Calu3 (cell line): ENCODE data around the gene LDB3. TPM values are rescaled to one million over a fixed set of nuclear protein-coding genes. Genes with fewer than 3 reads are reported as not detected.

Source experiments
- BruUV-seq: library from RNA; stranded (reverse); fragments of 400-500 nt; replicated peaks from 2 replicates; lab custom pipeline; 2021; lab: Mats Ljungman, UMichigan
- CTCF ChIA-PET: fragments of 300-600 bp; sonication (Branson Sonifier 250); formaldehyde crosslinking; loops from one replicate; lab custom pipeline; 2022; ENCODE audit warnings: antibody characterized with exemption; lab: Charles Lee
- DNase-seq: peaks from one replicate; pipeline ENCODE4 v3.0.0; 2022
- H3K27ac Mint-ChIP-seq: one replicate; pipeline ENCODE4 v1.8.0; 2022; ENCODE audit warnings: mixed read lengths; ENCODE audit not compliant: unreplicated experiment
- H3K27me3 Mint-ChIP-seq: one replicate; pipeline ENCODE4 v1.8.0; 2022; ENCODE audit warnings: mixed read lengths; ENCODE audit not compliant: unreplicated experiment
- H3K36me3 Mint-ChIP-seq: one replicate; pipeline ENCODE4 v1.8.0; 2022; ENCODE audit warnings: mild to moderate bottlenecking, moderate library complexity, mixed read lengths; ENCODE audit not compliant: insufficient read depth, unreplicated experiment
- H3K4me1 Mint-ChIP-seq: one replicate; pipeline ENCODE4 v1.8.0; 2022; ENCODE audit warnings: mild to moderate bottlenecking, low read depth, mixed read lengths; ENCODE audit not compliant: unreplicated experiment
- H3K4me3 Mint-ChIP-seq: one replicate; pipeline ENCODE4 v1.8.0; 2022; ENCODE audit warnings: mild to moderate bottlenecking, low read depth, moderate library complexity, mixed read lengths; ENCODE audit not compliant: unreplicated experiment
- H3K9me3 Mint-ChIP-seq: one replicate; pipeline ENCODE4 v1.8.0; 2022; ENCODE audit warnings: low read depth, mixed read lengths; ENCODE audit not compliant: unreplicated experiment
- intact Hi-C: fragments of 100-400 bp; cut with micrococcal nuclease; formaldehyde crosslinking; loops from one replicate; pipeline ENCODE4 v1.10.0; 2022; ENCODE audit not compliant: unreplicated experiment
- total RNA-seq: library from RNA; stranded (reverse); gene quantifications from 2 replicates; pipeline ENCODE4 v1.2.3, GENCODE V29; 2022
- TF ChIP-seq, protein P1 (sequence below): fragments of 200-600 bp; IDR thresholded peaks from one replicate; pipeline ENCODE4 v1.8.0; 2022; ENCODE audit warnings: antibody characterized with exemption; ENCODE audit not compliant: unreplicated experiment

The LDB3 gene
- total RNA-seq, 1 experiment from 2014 or later, result not detected

DNA sequence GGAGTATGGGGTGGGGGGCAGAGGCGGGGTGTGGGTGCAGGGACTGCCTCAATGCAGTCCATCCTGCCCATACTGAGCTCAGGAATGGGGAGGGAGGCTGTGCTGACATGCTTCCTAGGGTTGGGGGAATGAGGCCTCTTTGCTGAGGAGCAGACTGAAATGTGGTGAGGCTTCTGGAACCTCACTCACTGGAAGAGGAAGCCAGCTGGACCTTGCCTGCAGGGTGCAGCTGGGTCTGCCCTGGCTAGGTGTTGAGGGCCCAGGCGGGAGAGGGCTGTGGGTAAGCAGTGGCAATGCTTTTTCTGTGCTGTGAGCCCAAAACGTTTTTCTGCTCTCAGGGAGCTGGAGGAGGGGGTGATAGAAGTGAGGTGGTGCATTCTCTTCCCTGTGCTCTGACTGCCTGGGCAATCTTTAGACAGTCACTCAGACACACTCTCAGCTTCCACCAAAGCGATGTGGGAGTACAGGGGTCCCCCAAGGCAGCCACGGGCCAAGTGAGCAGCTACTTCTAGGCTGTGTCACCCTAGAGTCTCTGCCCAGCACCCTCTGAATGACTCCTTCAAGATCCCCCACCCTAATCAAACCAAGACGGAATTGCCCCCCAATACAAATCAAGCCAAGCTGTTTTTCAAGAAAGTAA lies 47.0 kb downstream of the LDB3 start:
- H3K4me1 Mint-ChIP-seq, result no peaks in the 10 kb centered on the region
- no TSS peak for BruUV-seq
- TF ChIP-seq, protein P1, sequence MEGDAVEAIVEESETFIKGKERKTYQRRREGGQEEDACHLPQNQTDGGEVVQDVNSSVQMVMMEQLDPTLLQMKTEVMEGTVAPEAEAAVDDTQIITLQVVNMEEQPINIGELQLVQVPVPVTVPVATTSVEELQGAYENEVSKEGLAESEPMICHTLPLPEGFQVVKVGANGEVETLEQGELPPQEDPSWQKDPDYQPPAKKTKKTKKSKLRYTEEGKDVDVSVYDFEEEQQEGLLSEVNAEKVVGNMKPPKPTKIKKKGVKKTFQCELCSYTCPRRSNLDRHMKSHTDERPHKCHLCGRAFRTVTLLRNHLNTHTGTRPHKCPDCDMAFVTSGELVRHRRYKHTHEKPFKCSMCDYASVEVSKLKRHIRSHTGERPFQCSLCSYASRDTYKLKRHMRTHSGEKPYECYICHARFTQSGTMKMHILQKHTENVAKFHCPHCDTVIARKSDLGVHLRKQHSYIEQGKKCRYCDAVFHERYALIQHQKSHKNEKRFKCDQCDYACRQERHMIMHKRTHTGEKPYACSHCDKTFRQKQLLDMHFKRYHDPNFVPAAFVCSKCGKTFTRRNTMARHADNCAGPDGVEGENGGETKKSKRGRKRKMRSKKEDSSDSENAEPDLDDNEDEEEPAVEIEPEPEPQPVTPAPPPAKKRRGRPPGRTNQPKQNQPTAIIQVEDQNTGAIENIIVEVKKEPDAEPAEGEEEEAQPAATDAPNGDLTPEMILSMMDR, result no peak
- H3K9me3 Mint-ChIP-seq, result no peaks in the 10 kb centered on the region
- intact Hi-C loops, result no loop called here
- peaks cover 12% of the 10 kb centered on the region for H3K36me3 Mint-ChIP-seq
- CTCF ChIA-PET, result interaction anchor here (0.8 kb wide), 1 partner anchor 12 kb away, joined by 8 read pairs; no protein-coding TSS in a partner anchor
- H3K27ac Mint-ChIP-seq, result no peak overlapping the region
- no peak for DNase-seq
- H3K4me3 Mint-ChIP-seq, result no peak overlapping the region
- H3K27me3 Mint-ChIP-seq, result no peaks in the 10 kb centered on the region

DNA sequence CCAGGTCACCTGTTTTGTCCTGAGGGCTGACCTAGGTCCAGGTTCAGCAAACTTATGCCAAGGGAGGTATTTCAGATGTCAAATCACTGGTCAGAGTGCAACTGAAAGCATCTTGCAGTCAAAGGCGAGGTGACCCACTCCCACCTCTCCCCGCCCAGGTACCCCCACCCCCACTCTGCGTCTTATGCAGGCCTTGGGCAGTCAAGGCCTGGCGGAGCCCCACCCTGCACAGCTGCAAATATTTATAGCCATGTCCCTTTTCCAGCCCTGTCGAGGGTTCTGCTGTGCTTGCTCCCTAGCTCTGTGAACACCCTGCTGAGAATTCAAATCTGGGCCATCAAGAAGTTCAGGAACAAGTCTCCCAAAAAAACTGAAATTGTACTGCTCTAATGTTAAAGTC lies 47.5 kb downstream of the LDB3 start:
- Mint-ChIP-seq H3K4me1 (no peaks in the 10 kb centered on the region), H3K27me3 (no peaks in the 10 kb centered on the region), H3K9me3 (no peaks in the 10 kb centered on the region), H3K4me3 (no peak overlapping the region), H3K36me3 (peaks cover 12% of the 10 kb centered on the region), H3K27ac (no peak overlapping the region)
- no peak for DNase-seq
- BruUV-seq, result no TSS peak
- TF ChIP-seq, protein P1, result no peak
- CTCF ChIA-PET, result no interaction called here
- intact Hi-C loops, result no loop called here

DNA sequence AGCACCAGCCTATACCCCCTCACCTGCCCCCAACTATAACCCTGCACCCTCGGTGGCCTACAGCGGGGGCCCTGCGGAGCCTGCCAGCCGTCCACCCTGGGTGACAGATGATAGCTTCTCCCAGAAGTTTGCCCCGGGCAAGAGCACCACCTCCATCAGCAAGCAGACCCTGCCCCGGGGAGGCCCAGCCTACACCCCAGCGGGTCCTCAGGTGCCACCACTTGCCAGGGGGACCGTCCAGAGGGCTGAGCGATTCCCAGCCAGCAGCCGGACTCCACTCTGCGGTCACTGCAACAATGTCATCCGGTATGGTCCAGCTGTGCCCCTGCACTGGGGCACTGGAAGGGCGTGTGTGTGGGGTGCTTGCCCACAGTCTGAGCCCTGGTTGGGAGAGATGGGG lies 48.2 kb downstream of the LDB3 start:
- BruUV-seq, result no TSS peak
- intact Hi-C loops, result no loop called here
- CTCF ChIA-PET, result interaction anchor here (0.8 kb wide), 1 partner anchor 176 kb away, joined by 3 read pairs; no protein-coding TSS in a partner anchor

DNA sequence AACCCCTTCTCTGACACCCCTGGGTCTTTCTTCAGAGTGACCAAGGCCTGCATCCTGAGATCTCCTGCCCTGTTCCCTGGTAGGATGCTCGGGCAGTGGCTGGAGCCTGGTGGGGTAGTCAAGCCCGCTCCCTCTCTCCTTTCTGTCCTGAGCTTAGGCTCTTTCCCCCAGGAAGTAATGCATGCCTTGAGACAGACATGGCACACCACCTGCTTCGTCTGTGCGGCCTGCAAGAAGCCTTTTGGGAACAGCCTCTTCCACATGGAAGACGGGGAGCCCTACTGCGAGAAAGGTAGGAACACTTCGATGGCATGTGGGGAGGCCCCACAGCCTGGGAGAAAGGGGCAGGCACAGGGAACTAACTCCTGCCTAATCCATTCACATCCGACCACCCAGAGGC lies 50.2 kb downstream of the LDB3 start:
- CTCF ChIA-PET, result interaction anchor here (0.6 kb wide), 1 partner anchor 1381 kb away, joined by 6 read pairs; no protein-coding TSS in a partner anchor
- H3K9me3 Mint-ChIP-seq, result no peaks in the 10 kb centered on the region
- TF ChIP-seq, protein P1, result no peak
- H3K4me1 Mint-ChIP-seq, result no peaks in the 10 kb centered on the region
- no peaks in the 10 kb centered on the region for H3K27me3 Mint-ChIP-seq
- no peak for DNase-seq
- H3K36me3 Mint-ChIP-seq, result no peaks in the 10 kb centered on the region
- BruUV-seq, result no TSS peak
- no peak overlapping the region for H3K4me3 Mint-ChIP-seq
- no peak overlapping the region for H3K27ac Mint-ChIP-seq
- intact Hi-C loops, result no loop called here

More for the DNA sequence above, 48.2 kb downstream of the LDB3 start:
- no peaks in the 10 kb centered on the region for H3K4me1 Mint-ChIP-seq
- no peak overlapping the region for H3K4me3 Mint-ChIP-seq
- DNase-seq, result no peak
- no peaks in the 10 kb centered on the region for H3K27me3 Mint-ChIP-seq
- no peaks in the 10 kb centered on the region for H3K9me3 Mint-ChIP-seq
- H3K27ac Mint-ChIP-seq, result no peak overlapping the region
- peaks cover 6% of the 10 kb centered on the region for H3K36me3 Mint-ChIP-seq
- TF ChIP-seq, protein P1, result no peak
